Inflammatory macrophage treated with lipopolysaccharide for 4 hours (primary cell): ENCODE measurements around the gene PEAK3.

Experiments used
- DNase-seq: peaks from one replicate; pipeline ENCODE4 v3.0.0-alpha.2; 2020

PEAK3 gene

DNA sequence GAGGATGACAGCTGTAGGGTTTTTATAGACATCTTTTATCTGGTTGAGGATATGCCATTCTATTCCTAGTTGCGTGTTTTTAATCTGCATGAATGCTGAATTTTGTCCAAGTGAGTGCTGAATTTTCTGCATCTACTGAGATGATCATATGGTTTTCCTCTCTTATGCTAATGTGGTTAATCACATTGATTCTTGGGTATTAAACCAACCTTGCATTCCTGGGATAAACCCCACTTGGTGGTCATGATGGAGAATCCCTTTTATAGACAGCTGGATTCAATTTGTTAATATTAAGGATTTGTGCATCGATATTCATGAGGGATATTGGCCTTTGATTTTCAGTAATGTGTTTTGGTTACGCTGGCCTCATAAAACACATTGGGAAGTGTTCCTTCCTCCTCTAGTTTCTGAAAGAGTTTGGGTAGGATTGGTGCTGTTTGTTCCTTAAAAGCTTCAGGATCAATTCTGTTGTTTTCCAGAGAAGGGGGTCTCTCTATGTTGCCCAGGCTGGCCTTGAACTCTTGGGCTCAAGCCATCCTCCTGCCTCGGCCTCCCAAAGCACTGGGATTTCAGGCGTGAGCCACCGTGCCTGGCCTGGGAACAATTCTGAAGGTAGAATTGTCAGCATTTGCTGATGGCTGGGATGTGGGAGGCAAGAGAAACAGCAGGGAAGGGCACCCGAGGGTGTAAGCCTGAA lies 33.3 kb upstream of the PEAK3 start:
- DNase-seq: no peak

DNA sequence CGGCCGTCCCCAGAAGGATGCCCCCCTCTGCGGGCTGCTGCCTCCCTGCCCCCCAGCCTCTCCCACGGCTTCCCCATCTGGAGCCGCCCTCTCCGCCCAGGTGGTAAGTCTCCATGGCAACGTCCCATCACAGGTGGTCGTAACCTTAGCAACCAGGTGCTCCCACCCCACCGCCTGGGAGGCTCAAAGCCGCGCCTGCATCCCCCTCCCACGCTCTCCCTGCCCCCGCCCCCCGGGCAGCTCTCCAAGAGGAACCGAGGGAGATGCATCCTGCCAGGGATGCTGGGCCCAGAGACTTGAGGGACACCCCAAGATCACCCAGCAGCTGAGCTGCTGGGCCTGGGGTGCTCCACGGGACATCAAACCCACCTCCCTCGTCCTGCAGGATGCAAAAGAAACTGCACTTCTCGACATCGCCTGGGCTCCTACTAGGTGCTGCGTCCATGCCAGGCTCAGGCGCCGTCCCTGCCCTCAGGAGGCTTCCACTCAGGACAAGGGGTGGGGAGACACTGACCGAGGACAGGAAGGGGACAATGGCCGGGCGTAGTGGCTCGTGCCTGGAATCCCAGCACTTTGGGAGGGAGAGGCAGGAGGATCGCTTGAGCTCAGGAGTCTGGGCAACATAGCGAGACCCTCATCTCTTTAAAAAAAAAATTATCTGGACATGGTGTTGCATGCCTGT lies 31.0 kb upstream of the PEAK3 start:
- DNase-seq: no peak

DNA sequence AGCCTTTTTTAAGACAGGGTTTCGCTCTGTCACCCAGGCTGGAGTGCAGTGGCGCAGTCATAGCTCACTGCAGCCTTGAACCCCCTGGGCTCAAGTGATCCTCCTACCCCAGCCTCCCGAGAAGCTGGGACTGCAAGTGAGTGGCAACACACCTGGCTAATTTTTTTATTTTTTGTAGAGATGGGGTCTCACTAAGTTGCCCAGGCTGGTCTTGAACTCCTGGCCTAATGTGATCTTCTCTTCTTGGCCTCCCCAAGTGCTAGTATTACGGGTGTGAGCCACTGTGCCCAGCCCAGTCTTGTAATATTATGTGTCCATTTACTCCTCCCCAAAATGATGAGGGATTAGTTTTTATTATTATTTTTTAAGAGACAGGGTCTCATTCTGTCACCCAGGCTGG lies 29.1 kb upstream of the PEAK3 start:
- no peak for DNase-seq

DNA sequence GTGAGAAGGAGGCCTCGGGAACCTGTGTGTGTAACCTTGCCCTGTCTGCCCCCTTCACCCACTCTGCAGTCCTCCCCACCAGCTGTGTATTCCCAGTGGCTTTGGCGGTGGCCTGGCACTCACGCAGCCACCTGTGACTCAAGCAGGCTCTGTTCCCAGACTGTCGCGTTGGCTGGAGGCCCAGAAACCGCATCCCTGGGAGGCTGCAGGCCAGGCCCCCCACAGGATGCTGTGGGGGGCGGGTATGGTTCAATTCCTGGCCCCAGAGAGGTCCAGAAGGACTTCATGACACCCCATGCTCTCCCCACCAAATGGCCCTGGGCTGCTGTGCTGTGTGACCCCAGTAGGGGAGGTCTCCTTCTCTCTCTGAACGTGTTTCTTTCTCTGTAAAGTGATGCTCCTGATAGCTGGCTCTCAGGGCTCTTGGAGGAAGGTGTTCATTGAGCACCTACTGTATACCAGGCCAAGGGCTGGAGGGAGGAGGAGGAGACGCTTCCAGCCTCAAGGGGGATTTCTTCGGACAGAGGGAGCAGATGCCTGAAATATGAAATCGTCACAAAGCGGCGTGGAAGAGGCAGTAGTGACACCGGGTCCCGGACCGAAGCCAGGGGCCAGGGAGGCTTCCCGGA lies 27.9 kb upstream of the PEAK3 start:
- DNase-seq: no peak

DNA sequence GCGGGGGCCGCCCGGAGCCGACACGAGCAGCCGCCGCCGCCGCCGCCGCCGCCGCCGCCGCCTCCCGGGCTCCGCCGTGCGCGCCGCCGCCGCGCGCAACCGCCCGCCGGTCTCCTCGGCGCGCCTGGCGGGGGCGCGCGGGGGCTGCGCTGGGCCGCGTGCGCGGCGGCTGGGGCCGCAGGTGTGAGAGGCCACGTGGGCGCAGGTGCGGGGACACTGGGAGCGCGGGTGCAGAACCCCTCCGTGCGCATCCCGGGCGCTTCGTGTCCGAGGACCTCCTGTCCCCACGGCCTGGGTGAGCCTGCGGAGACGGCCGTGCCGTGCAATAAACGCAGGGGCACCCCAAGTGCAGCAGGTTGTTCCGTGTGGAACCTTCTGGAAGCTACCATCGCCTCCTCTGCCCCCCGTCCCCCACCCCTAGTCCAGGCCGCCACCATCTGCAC lies 26.2 kb upstream of the PEAK3 start, which contains the start of gene LINGO3:
Gene LINGO3, minus strand, starts transcription at position 41 of the 443 bp plus-strand sequence. CDS start 16,378 bp downstream, outside the sequence.
- DNase-seq: no peak

DNA sequence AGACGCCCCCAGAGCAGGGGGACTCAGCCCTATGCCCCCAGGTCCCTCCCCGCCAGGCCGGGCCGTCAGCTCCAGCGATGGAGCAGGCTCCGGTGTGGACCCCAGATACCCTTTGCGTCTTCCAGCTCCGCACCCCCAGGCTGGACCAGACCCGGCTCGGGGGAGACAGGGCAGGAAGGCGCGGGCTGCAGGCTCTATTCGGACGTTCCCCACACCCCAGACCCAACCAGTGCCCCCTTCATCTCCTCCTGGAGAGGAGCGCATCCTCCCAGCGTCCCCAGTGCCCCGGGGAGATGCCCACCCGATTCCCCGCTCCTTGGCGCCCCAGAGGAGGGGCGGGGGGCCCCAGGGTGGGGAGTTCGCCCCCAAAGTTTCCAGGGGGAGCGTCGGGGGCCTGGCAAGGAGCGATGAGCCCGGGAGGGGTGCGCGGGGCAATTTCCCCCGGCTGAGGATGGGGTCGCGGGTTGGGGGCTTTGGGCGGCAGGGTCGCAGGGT lies 25.6 kb upstream of the PEAK3 start:
- DNase-seq: no peak

DNA sequence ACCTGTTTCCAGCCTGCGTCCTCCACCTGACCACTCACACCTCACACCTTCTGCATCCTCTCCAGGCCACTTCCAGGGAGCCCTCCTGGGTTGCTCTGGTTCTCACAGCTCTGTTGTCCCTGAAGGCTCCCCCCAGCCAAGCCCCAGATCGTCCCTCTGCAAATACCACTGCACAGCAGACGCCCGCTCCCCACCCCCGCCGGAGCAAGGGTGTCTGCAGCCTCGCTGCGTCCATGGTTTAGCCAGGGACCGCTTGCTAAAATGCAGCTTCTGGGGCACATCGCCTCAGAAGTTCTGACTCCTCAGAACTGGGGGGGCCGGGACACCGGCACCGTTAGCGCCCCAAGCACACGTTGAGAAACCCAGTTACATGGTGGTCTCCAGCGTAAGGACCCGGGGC lies 25.0 kb upstream of the PEAK3 start:
- DNase-seq: no peak

DNA sequence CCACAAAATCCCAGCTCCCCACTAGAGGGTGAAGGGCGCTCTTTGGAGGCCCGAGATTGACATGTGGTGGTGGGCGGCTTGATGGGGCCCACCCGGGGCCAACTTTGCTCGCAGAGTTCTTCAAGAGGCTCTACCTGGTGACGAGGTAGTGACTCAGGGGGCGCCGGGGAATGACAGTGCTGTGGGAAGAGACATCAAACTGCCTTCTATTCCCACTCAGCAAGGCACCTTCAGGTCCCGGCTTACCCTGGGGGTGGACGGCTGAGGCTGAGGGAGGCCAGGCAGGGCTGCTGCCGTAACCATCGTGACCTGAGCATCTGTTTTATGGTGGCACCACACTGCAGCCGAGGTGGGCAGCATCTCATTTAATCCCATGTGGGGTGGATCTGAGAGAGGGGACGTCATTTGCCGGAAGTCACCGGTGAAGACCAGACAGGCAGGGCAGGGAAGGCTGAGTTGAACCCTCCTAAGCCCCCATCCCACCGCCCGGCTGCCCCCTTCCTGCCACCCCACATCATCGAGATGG lies 24.4 kb upstream of the PEAK3 start:
- DNase-seq: no peak

DNA sequence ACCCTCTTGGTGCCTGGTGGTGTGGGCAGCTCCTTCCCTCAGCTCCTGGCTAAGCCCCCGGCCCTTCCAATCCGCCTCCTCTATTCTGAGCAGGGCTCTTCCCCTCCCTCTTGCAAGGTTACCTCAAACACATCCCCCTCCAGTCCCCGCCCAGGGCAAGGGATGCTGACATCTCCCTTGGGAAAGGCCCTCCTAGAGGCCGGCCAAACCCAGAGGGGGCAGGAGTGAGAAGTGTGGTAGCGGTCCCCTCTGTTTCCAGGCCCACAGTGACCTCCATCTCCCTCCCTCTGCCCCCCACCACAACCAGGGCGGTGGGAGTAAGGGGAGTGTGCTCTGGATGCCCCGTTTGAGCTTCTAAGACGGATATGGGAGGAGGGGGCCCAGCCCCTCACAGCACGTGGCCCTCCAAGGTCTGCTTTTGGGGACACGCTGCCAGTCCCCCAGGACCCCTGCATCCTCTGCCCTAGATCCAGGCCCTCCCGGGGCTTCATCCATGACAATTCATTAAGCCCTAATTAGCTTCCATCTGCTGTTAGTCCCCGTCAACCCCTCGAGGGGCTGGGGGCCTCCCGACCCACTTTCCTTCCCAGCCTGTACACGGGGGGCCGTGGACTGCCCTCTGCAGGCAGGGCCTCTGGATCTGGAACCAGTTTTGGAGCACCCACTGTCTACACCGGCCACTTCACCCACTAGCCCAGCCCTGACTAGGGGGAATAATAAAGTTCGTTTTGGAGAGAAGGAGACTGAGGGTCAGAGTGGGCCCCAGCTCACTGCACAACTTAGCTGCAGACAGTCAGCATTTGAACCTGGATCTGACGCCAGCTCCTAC lies 23.7 kb upstream of the PEAK3 start:
- no peak for DNase-seq

DNA sequence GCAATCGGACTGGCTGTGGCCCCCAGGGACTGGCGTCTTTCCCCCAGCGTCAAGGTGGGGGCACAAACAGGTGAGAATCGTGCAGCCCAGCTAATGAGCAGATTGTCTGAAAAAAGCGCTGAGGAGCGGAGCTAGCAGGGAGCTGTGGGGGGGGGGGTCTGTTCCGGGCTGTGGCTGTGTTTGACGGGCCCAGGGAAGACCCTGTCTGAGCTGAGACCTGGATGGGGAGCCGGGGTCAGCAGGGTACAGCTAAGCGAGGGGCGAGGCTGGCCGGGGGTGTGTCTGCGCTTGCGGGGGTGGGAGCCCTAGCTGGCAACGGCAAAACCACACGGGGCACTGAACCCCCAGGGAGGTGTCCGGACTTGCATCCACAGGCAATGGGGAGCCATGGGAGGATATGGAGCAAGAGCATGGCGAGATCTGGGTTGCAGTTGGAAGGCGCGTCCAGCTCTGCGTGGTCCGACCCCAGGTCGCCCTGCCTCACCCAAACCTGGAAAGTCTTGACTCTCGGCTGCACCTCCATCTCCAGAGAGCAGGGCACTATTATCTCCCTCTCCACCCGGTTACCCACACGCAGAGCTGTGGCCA lies 21.3 kb upstream of the PEAK3 start:
- no peak for DNase-seq

DNA sequence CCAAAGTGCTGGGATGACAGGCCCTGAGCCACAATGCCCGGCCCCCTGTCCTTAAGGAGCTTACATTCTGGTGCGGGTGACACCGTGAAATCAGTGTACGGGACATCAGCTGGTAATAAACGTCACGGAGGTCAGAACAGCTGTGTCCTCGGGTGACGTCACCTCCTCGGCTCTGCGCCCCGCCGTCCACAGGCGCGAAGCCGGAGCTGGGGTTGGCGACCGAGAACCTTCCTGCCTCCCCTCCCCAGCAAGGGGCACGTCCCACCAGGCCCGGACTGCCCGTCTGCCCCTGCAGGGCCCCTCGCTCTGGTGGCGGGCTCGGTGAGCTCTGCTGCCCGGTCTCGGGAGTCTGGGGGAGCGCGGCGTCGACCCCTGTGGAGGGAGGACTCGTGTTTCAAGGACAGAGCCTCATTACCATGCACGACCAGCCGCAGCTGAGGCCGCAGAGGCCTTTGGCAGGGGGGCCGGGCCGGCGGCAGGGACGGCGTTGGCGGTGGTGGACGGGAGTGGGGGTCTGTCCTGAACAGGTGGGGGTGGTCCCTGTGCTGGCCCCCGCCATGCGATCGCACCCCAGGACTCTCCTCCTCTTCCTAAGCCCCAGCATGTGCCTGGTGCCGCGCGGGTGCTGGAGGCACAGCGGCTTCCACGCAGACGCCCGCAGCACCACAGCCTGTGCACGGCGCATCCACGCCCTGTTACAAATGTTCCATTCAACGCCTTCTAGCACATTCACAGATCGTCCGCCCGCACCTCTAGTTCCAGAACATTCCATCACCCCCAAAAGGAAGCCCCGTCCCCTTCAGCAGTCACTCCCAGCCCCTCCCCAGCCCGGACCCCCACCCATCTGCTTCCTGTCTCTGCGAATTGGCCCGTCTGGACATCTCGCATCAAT lies 20.6 kb upstream of the PEAK3 start:
- DNase-seq: peak; percentile 45

DNA sequence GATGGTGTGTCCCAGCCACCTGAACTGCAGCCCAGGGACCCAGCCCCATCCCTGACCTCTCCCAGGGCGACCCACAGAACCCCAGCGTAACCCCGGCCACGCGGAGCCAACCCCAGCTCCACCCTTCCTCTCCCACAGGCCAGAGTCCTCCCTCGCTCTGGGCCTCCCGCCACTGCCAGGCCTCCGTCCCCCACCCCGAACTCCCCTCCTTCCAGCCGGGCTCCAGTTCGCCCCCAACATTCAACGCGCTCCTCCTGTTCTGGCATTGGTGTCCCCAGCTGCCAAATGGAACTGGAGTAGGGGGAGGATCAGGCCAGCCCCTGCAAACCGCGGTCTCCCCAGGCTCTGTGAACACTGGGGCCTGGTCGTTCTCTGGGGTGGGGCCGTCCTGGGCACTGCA lies 18.6 kb upstream of the PEAK3 start:
- no peak for DNase-seq

DNA sequence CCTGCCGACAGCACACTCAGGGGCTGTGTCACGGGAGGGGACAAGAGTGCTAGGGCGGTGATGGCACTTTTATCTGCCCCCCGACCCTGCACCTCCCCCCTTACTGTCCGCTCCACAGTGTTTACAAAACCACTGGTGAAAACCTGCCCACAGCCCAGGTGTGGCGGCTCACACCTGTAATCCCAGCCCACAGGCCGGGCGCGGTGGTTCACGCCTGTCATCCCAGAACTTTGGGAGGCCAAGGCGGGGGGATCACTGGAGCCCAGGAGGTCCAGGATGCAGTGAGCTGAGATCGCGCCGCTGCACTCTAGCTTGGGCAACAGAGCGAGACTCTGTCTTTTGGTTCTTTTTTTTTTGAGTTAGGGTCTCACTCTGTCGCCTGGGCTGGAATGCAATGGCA lies 14.2 kb upstream of the PEAK3 start:
- DNase-seq: no peak

DNA sequence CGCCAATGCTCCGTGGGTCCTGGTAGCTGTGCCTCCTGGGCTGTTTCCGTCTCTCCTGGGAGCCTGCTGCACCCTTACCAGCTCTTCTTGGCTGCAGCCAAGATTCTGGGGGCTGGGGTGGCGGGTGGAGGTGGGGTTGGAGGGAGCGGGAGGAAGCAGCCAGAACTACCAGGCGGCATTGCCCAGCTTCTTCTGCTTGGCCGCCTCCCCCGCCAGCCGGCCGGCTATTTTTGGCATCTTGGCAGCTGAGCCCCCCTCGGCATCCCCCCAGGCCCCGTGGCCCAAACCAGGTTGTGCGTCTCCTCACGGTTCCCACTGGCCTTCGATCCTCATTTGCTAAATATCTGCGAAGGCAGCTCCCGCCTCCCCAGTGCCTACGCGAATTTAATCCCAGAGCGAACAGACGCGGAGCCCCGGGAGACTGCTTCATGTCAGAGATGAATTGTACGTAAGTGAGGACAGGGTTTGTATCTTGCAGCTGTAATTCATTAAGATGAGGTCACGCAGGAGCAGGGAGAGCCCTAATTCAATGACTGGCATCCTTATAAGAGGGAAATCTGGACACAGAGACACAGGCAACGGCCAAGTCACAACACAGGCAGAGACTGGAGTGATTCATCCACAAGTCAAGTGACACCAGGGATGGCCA lies 12.8 kb upstream of the PEAK3 start:
- DNase-seq: no peak

DNA sequence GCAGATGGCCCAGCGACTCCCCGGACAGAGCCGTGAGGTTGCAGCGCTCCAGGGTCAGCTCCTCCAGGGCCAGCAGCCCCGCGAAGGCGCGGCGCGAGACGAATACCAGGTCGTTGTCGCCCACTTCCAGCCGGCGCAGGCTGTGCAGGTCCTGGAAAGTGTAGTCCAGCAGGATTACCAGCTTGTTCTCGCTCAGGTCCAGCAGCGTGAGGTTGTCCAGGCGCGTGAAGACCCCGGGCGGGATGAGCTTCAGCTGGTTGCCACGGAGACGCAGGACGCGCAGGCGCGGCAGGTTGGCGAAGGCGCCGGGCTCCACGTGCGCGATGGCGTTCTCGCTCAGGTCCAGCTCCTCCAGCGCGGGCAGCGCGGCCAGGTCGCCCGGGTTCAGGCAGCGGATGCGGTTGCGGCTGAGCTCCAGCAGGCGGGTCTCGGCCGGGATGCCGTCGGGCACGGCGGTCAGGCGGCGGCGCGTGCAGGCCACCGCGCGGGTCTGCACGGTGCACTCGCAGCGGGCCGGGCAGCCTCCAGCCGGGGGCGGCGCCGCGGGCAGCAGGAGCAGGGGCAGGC lies 9.3 kb upstream of the PEAK3 start:
- no peak for DNase-seq

DNA sequence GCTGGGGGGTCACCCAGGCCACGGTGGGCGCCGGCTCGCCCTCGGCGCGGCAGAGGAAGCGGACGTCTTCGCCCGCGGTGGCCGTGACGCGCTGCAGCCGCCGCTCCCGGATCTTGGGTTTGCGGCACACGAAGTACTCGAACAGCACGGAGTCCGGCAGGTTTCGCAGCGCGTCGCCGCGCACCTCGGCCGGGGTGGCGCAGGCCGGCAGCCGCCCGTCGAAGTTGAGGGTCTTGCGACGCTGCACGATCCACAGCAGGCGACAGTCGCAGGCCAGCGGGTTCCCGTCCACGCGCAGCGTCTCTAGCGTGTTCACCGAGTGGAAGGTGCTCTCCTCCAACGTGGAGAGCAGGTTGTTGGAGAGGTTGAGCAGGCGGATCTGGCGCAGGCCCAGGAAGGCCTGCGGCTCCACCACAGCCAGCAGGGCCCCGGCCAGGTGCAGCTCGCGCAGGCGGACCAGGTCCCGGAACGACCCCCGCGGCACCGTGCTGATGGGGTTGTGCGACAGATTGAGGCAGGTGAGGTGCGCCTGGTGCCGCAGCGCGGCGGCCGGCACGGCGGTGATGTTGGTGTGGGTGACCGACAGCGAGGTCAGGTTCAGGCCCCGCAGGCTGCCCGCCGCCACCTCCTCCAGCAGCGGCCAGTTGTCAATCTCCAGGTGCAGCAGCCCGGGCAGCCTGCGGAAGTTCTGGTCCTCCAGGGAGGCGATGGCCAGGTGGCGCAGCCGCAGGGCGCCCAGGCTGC lies 8.6 kb upstream of the PEAK3 start:
- no peak for DNase-seq

DNA sequence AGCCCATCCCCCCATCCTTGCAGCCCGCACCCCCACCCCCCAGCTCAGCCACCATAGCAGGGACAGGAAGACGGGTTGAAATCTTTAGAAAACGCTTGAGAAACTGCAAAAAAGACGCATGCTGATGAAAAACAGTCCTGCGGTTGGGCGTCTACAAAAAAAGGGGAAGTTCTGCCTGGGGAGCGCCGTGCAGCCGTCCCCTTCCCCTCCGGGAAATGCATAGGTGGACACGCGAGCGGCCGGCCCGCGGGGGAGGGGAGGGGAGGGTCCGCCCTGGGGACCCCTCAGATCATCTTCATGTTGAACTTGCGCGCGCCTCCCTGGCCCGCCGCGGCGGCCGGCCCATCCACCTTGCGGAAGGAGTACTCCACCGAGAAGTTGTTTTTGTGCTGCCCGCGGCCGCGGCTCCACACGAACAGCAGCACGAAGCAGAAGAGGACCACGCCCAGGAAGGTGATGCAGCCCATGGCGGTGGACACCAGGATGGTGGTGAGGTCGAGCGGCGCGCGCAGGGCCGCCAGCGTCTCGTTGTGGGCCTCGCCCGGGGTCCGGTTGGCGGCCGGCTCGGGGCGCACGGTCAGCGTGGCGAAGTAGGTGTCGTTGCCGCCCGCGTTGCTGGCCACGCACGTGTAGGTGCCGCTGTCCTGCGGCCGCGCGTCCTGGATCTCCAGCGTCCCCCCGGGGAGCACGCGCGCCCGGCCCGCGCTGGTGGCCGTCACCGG lies 7.9 kb upstream of the PEAK3 start:
- DNase-seq: peak; percentile 81

DNA sequence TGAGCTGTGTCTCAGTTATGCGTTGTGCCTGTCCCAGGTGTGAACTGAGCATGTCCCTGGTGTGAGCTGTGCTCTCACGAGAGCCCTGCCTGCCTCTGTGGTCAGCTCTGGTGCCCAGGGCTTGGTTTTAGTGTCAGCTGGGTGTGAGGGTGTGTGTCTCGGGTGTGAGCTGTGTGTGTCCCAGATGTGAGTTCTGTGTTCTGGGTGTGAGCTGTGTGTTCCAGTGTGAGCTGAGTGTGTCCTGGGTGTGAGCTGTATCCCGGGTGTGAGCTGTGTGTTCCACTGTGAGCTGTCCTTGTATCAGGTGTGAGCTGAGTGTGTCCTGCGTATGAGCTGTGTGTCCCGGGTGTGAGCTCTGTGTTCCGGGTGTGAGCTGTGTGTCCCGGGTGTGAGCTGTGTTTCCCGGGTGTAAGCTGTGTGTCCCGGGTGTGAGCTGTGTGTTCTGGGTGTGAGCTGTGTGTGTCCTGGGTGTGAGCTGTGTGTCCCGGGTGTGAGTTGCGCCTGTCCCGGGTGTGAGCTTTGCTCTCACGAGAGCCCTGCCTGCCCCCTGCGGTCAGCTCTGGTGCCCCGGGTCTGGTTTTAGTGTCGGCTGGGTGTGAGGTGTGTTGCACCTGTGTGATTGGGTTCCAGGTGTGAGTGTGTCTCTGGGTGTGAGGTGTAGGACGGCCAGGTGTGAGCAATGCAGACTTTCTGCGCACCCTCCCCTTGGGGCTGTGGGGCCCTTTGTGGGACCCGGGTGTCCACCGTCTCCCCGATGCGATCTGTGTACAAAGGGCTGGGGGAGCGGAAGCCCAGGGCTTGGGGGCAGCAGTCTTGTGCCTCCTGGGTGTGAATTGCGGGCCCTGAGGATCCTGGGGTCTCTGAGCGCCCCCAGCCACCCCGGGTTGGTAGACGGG lies 7.1 kb upstream of the PEAK3 start:
- DNase-seq: no peak
